ENCODE measurements around the gene XIRP2. TPM values are rescaled to one million over a fixed set of nuclear protein-coding genes. Genes with fewer than 3 reads are reported as not detected.
"Not testable (repeated sequence)": the region's sequence is repeated elsewhere in the genome, so short reads cannot be mapped to it uniquely, and the experiment has no call there.

XIRP2 gene
- total and polyA plus RNA-seq, 4 donors, result under 0.01 to 0.14 (median 0.01) TPM; not detected in 1

DNA sequence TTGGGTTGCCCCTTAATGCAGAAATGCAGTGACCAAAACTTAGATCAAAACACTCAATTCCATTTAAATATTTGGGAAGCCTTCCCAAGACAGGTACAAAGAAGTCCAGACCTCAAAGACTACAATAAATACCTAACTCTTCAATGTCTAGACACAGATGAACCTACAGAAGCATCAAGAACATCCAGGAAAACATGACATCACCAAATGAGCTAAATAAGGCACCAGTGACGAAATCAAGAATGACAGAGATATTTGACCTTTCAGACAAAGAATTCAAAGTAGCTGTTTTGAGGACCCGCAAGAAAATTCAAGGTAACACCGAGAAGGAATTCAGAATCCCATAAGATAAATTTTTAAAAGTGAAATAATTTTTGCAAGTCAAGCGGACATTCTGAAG lies 140.2 kb downstream of the XIRP2 start:
- TF ChIP-seq JUND (IDR thresholded peaks at IDR 0.05) (no peak), YY1 (IDR thresholded peaks at IDR 0.05) (no peak), HNF4A (conservative IDR thresholded peaks at IDR 0.05) (no peak), EGR1 (IDR thresholded peaks at IDR 0.05; ENCODE audit: low read depth in 2 of 2) (no peak), SP1 (IDR thresholded peaks at IDR 0.05) (no peak), TAF1 (conservative IDR thresholded peaks at IDR 0.05) (no peak), FOXA2 (IDR thresholded peaks at IDR 0.05) (no peak), RXRA (IDR thresholded peaks at IDR 0.05) (no peak), GABPA (IDR thresholded peaks at IDR 0.05 in 1 of 2, conservative IDR thresholded peaks at IDR 0.05 in 1 of 2) (no peak), HNF4G (IDR thresholded peaks at IDR 0.05) (no peak), NR2F2 (IDR thresholded peaks at IDR 0.05) (no peak), RAD21 (IDR thresholded peaks at IDR 0.05) (no peak), FOXA1 (IDR thresholded peaks at IDR 0.05) (no peak)
- TF ChIP-seq, protein P1, sequence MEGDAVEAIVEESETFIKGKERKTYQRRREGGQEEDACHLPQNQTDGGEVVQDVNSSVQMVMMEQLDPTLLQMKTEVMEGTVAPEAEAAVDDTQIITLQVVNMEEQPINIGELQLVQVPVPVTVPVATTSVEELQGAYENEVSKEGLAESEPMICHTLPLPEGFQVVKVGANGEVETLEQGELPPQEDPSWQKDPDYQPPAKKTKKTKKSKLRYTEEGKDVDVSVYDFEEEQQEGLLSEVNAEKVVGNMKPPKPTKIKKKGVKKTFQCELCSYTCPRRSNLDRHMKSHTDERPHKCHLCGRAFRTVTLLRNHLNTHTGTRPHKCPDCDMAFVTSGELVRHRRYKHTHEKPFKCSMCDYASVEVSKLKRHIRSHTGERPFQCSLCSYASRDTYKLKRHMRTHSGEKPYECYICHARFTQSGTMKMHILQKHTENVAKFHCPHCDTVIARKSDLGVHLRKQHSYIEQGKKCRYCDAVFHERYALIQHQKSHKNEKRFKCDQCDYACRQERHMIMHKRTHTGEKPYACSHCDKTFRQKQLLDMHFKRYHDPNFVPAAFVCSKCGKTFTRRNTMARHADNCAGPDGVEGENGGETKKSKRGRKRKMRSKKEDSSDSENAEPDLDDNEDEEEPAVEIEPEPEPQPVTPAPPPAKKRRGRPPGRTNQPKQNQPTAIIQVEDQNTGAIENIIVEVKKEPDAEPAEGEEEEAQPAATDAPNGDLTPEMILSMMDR (IDR thresholded peaks at IDR 0.05; ENCODE audit: low read depth, low read length, missing input control), result no peak
- TF ChIP-seq, protein P2, sequence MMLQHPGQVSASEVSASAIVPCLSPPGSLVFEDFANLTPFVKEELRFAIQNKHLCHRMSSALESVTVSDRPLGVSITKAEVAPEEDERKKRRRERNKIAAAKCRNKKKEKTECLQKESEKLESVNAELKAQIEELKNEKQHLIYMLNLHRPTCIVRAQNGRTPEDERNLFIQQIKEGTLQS (IDR thresholded peaks at IDR 0.05), result no peak
- TF ChIP-seq, protein P3, sequence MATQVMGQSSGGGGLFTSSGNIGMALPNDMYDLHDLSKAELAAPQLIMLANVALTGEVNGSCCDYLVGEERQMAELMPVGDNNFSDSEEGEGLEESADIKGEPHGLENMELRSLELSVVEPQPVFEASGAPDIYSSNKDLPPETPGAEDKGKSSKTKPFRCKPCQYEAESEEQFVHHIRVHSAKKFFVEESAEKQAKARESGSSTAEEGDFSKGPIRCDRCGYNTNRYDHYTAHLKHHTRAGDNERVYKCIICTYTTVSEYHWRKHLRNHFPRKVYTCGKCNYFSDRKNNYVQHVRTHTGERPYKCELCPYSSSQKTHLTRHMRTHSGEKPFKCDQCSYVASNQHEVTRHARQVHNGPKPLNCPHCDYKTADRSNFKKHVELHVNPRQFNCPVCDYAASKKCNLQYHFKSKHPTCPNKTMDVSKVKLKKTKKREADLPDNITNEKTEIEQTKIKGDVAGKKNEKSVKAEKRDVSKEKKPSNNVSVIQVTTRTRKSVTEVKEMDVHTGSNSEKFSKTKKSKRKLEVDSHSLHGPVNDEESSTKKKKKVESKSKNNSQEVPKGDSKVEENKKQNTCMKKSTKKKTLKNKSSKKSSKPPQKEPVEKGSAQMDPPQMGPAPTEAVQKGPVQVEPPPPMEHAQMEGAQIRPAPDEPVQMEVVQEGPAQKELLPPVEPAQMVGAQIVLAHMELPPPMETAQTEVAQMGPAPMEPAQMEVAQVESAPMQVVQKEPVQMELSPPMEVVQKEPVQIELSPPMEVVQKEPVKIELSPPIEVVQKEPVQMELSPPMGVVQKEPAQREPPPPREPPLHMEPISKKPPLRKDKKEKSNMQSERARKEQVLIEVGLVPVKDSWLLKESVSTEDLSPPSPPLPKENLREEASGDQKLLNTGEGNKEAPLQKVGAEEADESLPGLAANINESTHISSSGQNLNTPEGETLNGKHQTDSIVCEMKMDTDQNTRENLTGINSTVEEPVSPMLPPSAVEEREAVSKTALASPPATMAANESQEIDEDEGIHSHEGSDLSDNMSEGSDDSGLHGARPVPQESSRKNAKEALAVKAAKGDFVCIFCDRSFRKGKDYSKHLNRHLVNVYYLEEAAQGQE (IDR thresholded peaks at IDR 0.05), result no peak
- TF ChIP-seq, protein P4, sequence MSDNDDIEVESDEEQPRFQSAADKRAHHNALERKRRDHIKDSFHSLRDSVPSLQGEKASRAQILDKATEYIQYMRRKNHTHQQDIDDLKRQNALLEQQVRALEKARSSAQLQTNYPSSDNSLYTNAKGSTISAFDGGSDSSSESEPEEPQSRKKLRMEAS (IDR thresholded peaks at IDR 0.05), result no peak
- TF ChIP-seq, protein P5, sequence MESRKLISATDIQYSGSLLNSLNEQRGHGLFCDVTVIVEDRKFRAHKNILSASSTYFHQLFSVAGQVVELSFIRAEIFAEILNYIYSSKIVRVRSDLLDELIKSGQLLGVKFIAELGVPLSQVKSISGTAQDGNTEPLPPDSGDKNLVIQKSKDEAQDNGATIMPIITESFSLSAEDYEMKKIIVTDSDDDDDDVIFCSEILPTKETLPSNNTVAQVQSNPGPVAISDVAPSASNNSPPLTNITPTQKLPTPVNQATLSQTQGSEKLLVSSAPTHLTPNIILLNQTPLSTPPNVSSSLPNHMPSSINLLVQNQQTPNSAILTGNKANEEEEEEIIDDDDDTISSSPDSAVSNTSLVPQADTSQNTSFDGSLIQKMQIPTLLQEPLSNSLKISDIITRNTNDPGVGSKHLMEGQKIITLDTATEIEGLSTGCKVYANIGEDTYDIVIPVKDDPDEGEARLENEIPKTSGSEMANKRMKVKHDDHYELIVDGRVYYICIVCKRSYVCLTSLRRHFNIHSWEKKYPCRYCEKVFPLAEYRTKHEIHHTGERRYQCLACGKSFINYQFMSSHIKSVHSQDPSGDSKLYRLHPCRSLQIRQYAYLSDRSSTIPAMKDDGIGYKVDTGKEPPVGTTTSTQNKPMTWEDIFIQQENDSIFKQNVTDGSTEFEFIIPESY (IDR thresholded peaks at IDR 0.05), result no peak
- no peak overlapping the region for H3K27ac ChIP-seq (ENCODE audit: low read depth in 1 of 2, low read length in 2 of 2)
- 81% methylated on average over 4 of the region's 4 CpGs for WGBS
- H3K4me3 ChIP-seq (ENCODE audit: low read depth in 1 of 3, low read length in 3 of 3), result no peak overlapping the region
- no peaks in the 10 kb centered on the region for H3K4me1 ChIP-seq (ENCODE audit: control insufficient read depth in 4 of 4, insufficient read depth in 4 of 4, low read length in 3 of 4)
- H3K9ac ChIP-seq (ENCODE audit: low read depth in 1 of 2, low read length in 2 of 2), result no peak overlapping the region
- H3K27me3 ChIP-seq (ENCODE audit: control insufficient read depth in 4 of 4, insufficient read depth in 4 of 4, low read length in 3 of 4), result no peaks in the 10 kb centered on the region
- H3K9me3 ChIP-seq (ENCODE audit: control insufficient read depth in 4 of 4, low read length in 3 of 4), result no peaks in the 10 kb centered on the region
- H3K36me3 ChIP-seq (ENCODE audit: control insufficient read depth in 4 of 4, insufficient read depth in 3 of 4, low read depth in 1 of 4, low read length in 3 of 4), result no peaks in the 10 kb centered on the region
- no peak for DNase-seq (ENCODE audit: low spot score)

DNA sequence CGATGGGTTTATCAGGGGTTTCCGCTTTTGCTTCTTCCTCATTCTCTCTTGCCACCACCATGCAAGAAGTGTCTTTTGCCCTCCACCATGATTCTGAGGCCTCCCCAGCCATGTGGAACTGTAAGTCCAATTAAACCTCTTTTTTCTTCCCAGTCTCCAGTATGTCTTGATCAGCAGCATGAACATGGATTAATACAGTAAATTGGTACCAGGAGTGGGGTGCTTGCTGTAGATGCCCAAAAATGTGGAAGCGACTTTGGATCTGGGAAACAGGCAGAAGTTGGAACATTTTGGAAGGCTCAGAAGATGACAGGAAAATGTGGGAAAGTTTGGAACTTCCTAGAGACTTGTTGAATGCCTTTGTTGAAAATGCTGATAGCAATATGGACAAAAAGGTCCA lies 146.7 kb downstream of the XIRP2 start:
- H3K9me3 ChIP-seq (ENCODE audit: control insufficient read depth in 4 of 4, low read length in 3 of 4), result peaks cover 2 to 18% (median 8%) of the 10 kb centered on the region in 4 donors
- not testable (repeated sequence) for H3K4me3 ChIP-seq (ENCODE audit: low read depth in 1 of 3, low read length in 3 of 3); DNase-seq (ENCODE audit: low spot score); H3K27ac ChIP-seq (ENCODE audit: low read depth in 1 of 2, low read length in 2 of 2); H3K27me3 ChIP-seq (ENCODE audit: control insufficient read depth in 4 of 4, insufficient read depth in 4 of 4, low read length in 3 of 4); H3K36me3 ChIP-seq (ENCODE audit: control insufficient read depth in 4 of 4, insufficient read depth in 3 of 4, low read depth in 1 of 4, low read length in 3 of 4); H3K9ac ChIP-seq (ENCODE audit: low read depth in 1 of 2, low read length in 2 of 2); H3K4me1 ChIP-seq (ENCODE audit: control insufficient read depth in 4 of 4, insufficient read depth in 4 of 4, low read length in 3 of 4)
- 91% methylated on average over 3 of the region's 3 CpGs for WGBS

Measured in liver (tissue), 9 donors.